Measurements from ENCODE around the gene FBP2.

- TF ChIP-seq, protein P1, sequence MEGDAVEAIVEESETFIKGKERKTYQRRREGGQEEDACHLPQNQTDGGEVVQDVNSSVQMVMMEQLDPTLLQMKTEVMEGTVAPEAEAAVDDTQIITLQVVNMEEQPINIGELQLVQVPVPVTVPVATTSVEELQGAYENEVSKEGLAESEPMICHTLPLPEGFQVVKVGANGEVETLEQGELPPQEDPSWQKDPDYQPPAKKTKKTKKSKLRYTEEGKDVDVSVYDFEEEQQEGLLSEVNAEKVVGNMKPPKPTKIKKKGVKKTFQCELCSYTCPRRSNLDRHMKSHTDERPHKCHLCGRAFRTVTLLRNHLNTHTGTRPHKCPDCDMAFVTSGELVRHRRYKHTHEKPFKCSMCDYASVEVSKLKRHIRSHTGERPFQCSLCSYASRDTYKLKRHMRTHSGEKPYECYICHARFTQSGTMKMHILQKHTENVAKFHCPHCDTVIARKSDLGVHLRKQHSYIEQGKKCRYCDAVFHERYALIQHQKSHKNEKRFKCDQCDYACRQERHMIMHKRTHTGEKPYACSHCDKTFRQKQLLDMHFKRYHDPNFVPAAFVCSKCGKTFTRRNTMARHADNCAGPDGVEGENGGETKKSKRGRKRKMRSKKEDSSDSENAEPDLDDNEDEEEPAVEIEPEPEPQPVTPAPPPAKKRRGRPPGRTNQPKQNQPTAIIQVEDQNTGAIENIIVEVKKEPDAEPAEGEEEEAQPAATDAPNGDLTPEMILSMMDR (conservative IDR thresholded peaks at IDR 0.05 in 1 of 2, IDR thresholded peaks at IDR 0.05 in 1 of 2; ENCODE audit: low read depth in 1 of 2, low read length in 2 of 2), result no peak
- no peak for TF ChIP-seq EZH2 (IDR thresholded peaks at IDR 0.05; ENCODE audit: low read length, missing control alignments)
These were observed 44.9 kb upstream of the FBP2 start for GRCh38 chr9:94638335-94639060.
